Stomach smooth muscle (tissue), 2 donors: ENCODE data around the gene PLPP7.

ENCODE experiments used
- H3K27ac ChIP-seq: one replicate; pipeline ENCODE4 v1.7.0; 2013; ENCODE audit warnings: mild to moderate bottlenecking, low read length, inconsistent platforms
- H3K27me3 ChIP-seq, 2 donors: one replicate each; pipeline ENCODE4 v1.7.0; 2013; ENCODE audit warnings: low read length in 2 of 2; ENCODE audit not compliant: insufficient read depth in 2 of 2, control insufficient read depth in 1 of 2
- H3K36me3 ChIP-seq, 2 donors: one replicate each; pipeline ENCODE4 v1.7.0; 2013; ENCODE audit warnings: low read length in 2 of 2; ENCODE audit not compliant: control insufficient read depth in 2 of 2, insufficient read depth in 2 of 2
- H3K4me1 ChIP-seq: one replicate; pipeline ENCODE4 v1.7.0; 2013; ENCODE audit warnings: low read length; ENCODE audit not compliant: control insufficient read depth, insufficient read depth
- H3K4me3 ChIP-seq, 2 donors: one replicate each; pipeline ENCODE4 v1.7.0; 2013; ENCODE audit warnings: low read length in 2 of 2
- H3K9ac ChIP-seq, 2 donors: one replicate each; pipeline ENCODE4 v1.7.0; 2013; ENCODE audit warnings: low read length in 2 of 2, mild to moderate bottlenecking in 1 of 2
- H3K9me3 ChIP-seq, 2 donors: one replicate each; pipeline ENCODE4 v1.7.0; 2013; ENCODE audit warnings: low read length in 2 of 2; ENCODE audit not compliant: control insufficient read depth in 2 of 2
- donor health status: healthy.
- donor health status: Pancreatic carcinoma.

PLPP7 gene

GRCh38 chr9:131297903-131298302, 8.4 kb downstream of the PLPP7 start:
- H3K36me3 ChIP-seq, result no peaks in the 10 kb centered on the region
- H3K27ac ChIP-seq, result no peak overlapping the region
- no peaks in the 10 kb centered on the region for H3K4me1 ChIP-seq
- no peak overlapping the region for H3K4me3 ChIP-seq
- H3K27me3 ChIP-seq, result no peaks in the 10 kb centered on the region
- H3K9ac ChIP-seq, result no peak overlapping the region
- no peaks in the 10 kb centered on the region for H3K9me3 ChIP-seq

DNA sequence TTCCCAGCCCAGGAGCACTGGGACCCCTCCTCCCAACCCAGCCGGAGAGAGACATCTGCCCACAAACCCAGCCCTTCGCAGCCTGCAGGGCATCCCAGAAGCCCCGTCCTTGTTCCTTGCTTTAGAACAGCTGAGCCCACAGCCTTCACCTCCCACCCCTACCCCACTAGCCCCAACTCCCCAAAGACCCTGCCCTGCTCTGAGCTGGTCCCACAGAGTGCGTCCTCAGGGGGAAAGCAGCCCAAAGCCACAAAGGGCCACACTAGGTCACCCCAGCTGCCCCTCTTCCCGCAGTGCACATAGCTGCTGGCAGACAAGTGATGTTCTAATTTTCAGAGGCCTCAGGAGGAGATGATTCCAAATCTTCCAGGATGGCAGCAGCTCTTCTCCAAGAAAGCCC, 8.8 kb downstream of the PLPP7 start:
- no peaks in the 10 kb centered on the region for H3K27me3 ChIP-seq
- no peak overlapping the region for H3K9ac ChIP-seq
- no peaks in the 10 kb centered on the region for H3K4me1 ChIP-seq
- H3K9me3 ChIP-seq, result no peaks in the 10 kb centered on the region
- H3K36me3 ChIP-seq, result no peaks in the 10 kb centered on the region
- no peak overlapping the region for H3K27ac ChIP-seq
- no peak overlapping the region for H3K4me3 ChIP-seq

DNA sequence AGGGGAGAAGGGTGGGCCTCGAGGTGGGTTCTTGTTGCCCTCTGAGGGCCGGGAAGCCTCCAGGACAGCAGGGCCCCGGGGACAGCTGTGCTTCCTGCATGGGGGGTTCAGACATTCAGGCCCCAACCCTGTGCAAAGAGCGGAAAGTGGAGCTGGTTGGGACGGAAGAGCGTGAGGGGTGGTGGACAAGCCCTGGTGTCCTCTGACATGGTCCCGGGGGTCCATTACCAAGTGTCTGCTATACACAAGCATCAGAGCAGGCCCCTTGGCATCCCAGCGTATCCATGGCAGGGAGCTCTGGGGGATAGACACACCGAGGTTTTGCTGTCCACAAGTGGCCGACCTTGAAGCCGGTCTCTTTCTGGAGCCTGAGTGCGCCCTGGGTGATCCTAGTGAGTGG, 9.3 kb downstream of the PLPP7 start:
- no peak overlapping the region for H3K9ac ChIP-seq
- no peak overlapping the region for H3K27ac ChIP-seq
- H3K4me3 ChIP-seq, result no peak overlapping the region
- H3K36me3 ChIP-seq, result no peaks in the 10 kb centered on the region
- no peaks in the 10 kb centered on the region for H3K9me3 ChIP-seq
- no peaks in the 10 kb centered on the region for H3K4me1 ChIP-seq
- no peaks in the 10 kb centered on the region for H3K27me3 ChIP-seq

DNA sequence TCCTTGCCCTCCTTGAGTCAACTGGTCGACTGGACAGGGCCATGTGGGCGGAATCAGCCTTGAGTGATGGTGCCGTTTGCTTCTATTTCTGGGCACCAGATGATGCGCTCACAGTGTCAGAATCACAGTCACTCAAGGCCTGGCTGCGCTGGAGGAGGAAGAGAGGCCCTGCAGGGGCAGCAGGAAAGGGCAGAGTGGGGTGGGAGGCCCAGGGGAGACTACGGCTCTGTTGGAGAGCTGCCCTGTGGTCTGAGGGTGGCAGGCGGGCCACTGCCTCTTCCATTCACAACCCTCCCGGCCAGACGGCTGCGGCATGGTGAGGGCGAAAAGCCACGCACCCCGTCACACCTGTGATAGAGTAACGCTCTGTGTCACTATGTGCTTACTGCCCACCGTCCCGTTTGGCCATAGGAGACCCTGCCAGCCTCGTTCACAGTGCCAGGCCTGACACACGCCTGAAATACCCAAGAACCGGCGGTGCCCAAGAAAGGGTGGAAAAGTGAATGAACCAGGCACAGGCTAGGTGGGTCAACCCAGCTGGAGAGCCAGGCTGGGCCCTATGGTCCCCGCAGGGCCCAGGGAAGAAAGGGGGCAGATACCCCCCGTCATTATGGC, 9.9 kb downstream of the PLPP7 start:
- Histone ChIP-seq H3K36me3 (no peaks in the 10 kb centered on the region), H3K27me3 (no peaks in the 10 kb centered on the region), H3K27ac (no peak overlapping the region), H3K4me1 (no peaks in the 10 kb centered on the region), H3K4me3 (no peak overlapping the region), H3K9ac (no peak overlapping the region), H3K9me3 (no peaks in the 10 kb centered on the region)

GRCh38 chr9:131299961-131300347, 10.4 kb downstream of the PLPP7 start:
- H3K9me3 ChIP-seq, result no peaks in the 10 kb centered on the region
- H3K27ac ChIP-seq, result no peak overlapping the region
- H3K4me1 ChIP-seq, result no peaks in the 10 kb centered on the region

GRCh38 chr9:131300444-131300843, 10.9 kb downstream of the PLPP7 start:
- Histone ChIP-seq H3K4me1 (no peaks in the 10 kb centered on the region), H3K36me3 (no peaks in the 10 kb centered on the region), H3K9me3 (no peaks in the 10 kb centered on the region), H3K27ac (no peak overlapping the region), H3K27me3 (no peaks in the 10 kb centered on the region), H3K9ac (no peak overlapping the region), H3K4me3 (no peak overlapping the region)

More at GRCh38 chr9:131299961-131300347, 10.4 kb downstream of the PLPP7 start:
- Histone ChIP-seq H3K27me3 (no peaks in the 10 kb centered on the region), H3K4me3 (no peak overlapping the region), H3K9ac (no peak overlapping the region), H3K36me3 (no peaks in the 10 kb centered on the region)

- Histone ChIP-seq H3K4me3 (no peak overlapping the region), H3K27me3 (no peaks in the 10 kb centered on the region), H3K27ac (no peak overlapping the region), H3K4me1 (no peaks in the 10 kb centered on the region), H3K36me3 (no peaks in the 10 kb centered on the region), H3K9me3 (no peaks in the 10 kb centered on the region), H3K9ac (no peak overlapping the region)
These were observed 12.9 kb downstream of the PLPP7 start for GRCh38 chr9:131302244-131303075.

DNA sequence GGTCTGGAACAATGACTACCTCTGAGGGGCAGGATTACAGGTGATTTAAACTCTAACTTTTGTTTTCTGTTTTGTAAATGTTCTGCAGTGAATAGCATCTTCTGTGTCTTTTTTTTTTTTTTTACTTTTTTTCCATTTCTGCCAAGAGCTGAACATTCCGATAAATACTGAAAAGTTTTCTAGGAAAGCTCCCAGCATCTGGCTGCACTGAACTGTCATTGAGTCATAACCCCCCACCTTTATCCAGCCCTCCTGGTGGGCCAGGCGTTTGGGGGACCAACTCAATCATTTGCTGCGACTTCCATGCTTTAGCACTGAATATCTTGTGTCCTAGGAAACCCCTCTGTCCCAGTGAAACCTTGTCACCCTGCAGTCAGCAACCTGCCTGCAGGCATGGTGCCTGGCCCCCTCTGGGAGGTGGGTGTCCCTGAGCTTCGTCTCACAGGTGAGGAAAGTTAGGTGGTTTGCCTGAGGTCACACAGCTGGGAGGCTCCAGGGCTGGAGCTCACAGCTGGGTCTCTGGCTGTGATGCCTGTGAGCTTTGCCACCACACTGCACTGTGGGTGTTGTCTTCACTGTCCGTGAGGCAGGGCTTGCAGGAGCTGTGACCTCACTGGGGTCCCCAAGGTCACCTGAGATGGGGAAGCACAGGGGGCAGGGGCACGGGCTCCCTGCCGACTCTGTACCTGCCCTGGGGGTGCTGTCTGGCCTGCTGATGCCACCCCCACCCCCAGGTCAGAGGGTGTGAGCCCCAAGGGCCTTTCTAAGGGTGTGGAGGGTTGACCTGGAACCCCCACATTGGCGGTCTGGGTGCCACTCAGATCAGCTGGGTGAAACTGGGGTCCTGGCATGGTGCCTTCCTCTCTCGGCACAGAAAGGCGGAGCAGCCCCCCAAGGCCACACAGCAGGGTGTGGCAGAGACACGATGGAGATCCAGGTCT, 14.1 kb downstream of the PLPP7 start:
- Histone ChIP-seq H3K36me3 (no peaks in the 10 kb centered on the region), H3K9ac (no peak overlapping the region), H3K4me1 (no peaks in the 10 kb centered on the region), H3K9me3 (no peaks in the 10 kb centered on the region), H3K27me3 (no peaks in the 10 kb centered on the region), H3K4me3 (no peak overlapping the region), H3K27ac (no peak overlapping the region)

GRCh38 chr9:131304676-131305355, 15.3 kb downstream of the PLPP7 start:
- Histone ChIP-seq H3K9me3 (no peaks in the 10 kb centered on the region), H3K36me3 (no peaks in the 10 kb centered on the region), H3K4me3 (no peak overlapping the region), H3K27ac (no peak overlapping the region), H3K4me1 (no peaks in the 10 kb centered on the region), H3K27me3 (no peaks in the 10 kb centered on the region), H3K9ac (no peak overlapping the region)

DNA sequence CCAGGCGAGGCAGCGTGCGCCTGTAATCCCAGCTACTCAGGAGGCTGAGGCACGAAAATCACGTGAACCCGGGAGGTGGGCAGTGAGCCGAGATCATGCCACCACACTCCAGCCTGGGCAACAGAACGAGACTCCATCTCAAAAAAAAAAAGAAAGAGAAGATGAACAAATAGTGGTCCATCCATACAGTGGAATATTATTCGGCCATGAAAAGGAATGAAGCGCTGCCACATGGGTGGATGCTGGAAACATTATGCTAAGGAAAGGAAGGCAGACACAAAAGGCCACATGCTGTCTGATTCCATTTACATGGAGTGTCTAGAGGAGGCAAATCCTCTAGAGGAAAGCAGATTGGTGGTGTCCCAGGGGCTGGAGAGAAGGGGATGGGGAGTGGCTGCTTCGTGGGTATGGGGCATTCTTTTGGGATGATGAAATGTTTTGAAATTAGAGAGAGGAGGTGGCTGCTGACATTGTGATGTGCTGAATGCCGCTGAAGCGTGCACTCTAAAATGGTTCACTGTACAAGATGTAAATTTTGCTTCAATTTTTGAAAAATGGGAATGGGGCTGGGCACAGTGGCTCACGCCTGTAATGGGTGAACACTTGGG, 17.0 kb downstream of the PLPP7 start:
- Histone ChIP-seq H3K27ac (no peak overlapping the region), H3K4me3 (no peak overlapping the region), H3K36me3 (no peaks in the 10 kb centered on the region), H3K9ac (no peak overlapping the region), H3K9me3 (no peaks in the 10 kb centered on the region), H3K27me3 (peaks cover 0 to 2% of the 10 kb centered on the region in 2 donors), H3K4me1 (no peaks in the 10 kb centered on the region)
